Neural cell (in vitro differentiated cells): ENCODE results near the gene IFFO2. TPM values are rescaled to one million over a fixed set of nuclear protein-coding genes. Genes with fewer than 3 reads are reported as not detected.

ENCODE experiments used
- H2AFZ ChIP-seq: fragments of 200-600, 300-800 bp; sonication (generic), shearing (Covaris generic); 2 replicates; pipeline ENCODE4 v1.6.0; 2014; ENCODE audit warnings: low read depth, mild to moderate bottlenecking, antibody characterized with exemption, low read length, moderate library complexity
- H3F3A ChIP-seq: fragments of 200-600 bp; shearing (Covaris generic); 2 replicates; pipeline ENCODE4 v1.6.1; 2016; ENCODE audit warnings: mild to moderate bottlenecking, moderate library complexity, mixed read lengths, antibody characterized with exemption, low read length; ENCODE audit not compliant: insufficient read depth, poor library complexity, severe bottlenecking
- H3K27ac ChIP-seq: fragments of 200-600, 300-800 bp; sonication (generic), shearing (Covaris generic); 2 replicates; pipeline ENCODE4 v1.5.1; 2014; ENCODE audit warnings: mild to moderate bottlenecking, low read length, moderate library complexity
- H3K27me3 ChIP-seq: fragments of 300-800, 200-600 bp; sonication (generic), shearing (Covaris generic); 2 replicates; pipeline ENCODE4 v1.6.0; 2014; ENCODE audit warnings: mild to moderate bottlenecking, low read depth, low read length, moderate library complexity; ENCODE audit not compliant: insufficient read depth
- H3K36me3 ChIP-seq: fragments of 300-800, 200-600 bp; sonication (generic), shearing (Covaris generic); 2 replicates; pipeline ENCODE4 v1.5.1; 2014; ENCODE audit warnings: mild to moderate bottlenecking, antibody characterized with exemption, low read length, moderate library complexity; ENCODE audit not compliant: insufficient read depth
- H3K4me2 ChIP-seq: fragments of 300-800, 200-600 bp; sonication (generic), shearing (Covaris generic); 2 replicates; pipeline ENCODE4 v1.6.0; 2014; ENCODE audit warnings: mild to moderate bottlenecking, low read length
- H3K4me3 ChIP-seq: fragments of 300-800, 200-600 bp; sonication (generic), shearing (Covaris generic); 2 replicates; pipeline ENCODE4 v1.5.1; 2014; ENCODE audit warnings: mild to moderate bottlenecking, low read length, moderate library complexity
- H3K79me2 ChIP-seq: fragments of 200-600 bp; shearing (Covaris generic); replicated peaks from 2 replicates; pipeline ENCODE4 v1.6.0; 2014; ENCODE audit warnings: mild to moderate bottlenecking, low read length, moderate library complexity; ENCODE audit not compliant: insufficient read depth
- H3K9ac ChIP-seq: fragments of 300-800, 200-600 bp; sonication (generic), shearing (Covaris generic); 2 replicates; pipeline ENCODE4 v1.6.1; 2016; ENCODE audit warnings: mild to moderate bottlenecking, low read length, mixed read lengths
- H3K9me2 ChIP-seq: fragments of 200-600 bp; shearing (Covaris generic); 2 replicates; pipeline ENCODE4 v1.6.1; 2016; ENCODE audit warnings: mild to moderate bottlenecking, low read length, mixed read lengths; ENCODE audit not compliant: insufficient read depth
- H3K9me3 ChIP-seq: fragments of 200-600, 300-800 bp; sonication (generic), shearing (Covaris generic); 2 replicates; pipeline ENCODE4 v1.6.1; 2016; ENCODE audit warnings: mild to moderate bottlenecking, mixed run types, low read length, moderate library complexity, mixed read lengths
- H4K20me1 ChIP-seq: fragments of 200-600 bp; shearing (Covaris generic); 2 replicates; pipeline ENCODE4 v1.6.1; 2016; ENCODE audit warnings: mild to moderate bottlenecking, mixed run types; ENCODE audit not compliant: insufficient read depth
- CTCF ChIP-seq: fragments of 450-650 bp; IDR thresholded peaks from 2 replicates; pipeline ENCODE4 v1.5.1; 2014; ENCODE audit warnings: antibody characterized with exemption, mild to moderate bottlenecking, moderate library complexity; ENCODE audit not compliant: poor library complexity, severe bottlenecking
- EP300 ChIP-seq: fragments of 450-650 bp; conservative IDR thresholded peaks from 2 replicates; pipeline ENCODE4 v1.6.1; 2014; ENCODE audit warnings: antibody characterized with exemption, mild to moderate bottlenecking, moderate library complexity; ENCODE audit not compliant: poor library complexity, severe bottlenecking
- EZH2 ChIP-seq: fragments of 200-600, 300-800 bp; shearing (Covaris generic), sonication (generic); IDR thresholded peaks from 2 replicates; pipeline ENCODE4 v1.6.1; 2014; ENCODE audit warnings: antibody characterized with exemption, low read length, borderline replicate concordance, mild to moderate bottlenecking; ENCODE audit not compliant: insufficient read depth, poor library complexity, severe bottlenecking
- MXI1 ChIP-seq: fragments of 450-650 bp; conservative IDR thresholded peaks from 2 replicates; pipeline ENCODE4 v1.6.1; 2014; ENCODE audit warnings: antibody characterized with exemption, mild to moderate bottlenecking; ENCODE audit not compliant: poor library complexity, severe bottlenecking
- POLR2AphosphoS5 ChIP-seq: IDR thresholded peaks from 2 replicates; pipeline ENCODE4 v1.6.1; 2012
- RAD21 ChIP-seq: fragments of 450-650 bp; conservative IDR thresholded peaks from 2 replicates; pipeline ENCODE4 v1.6.1; 2014; ENCODE audit warnings: antibody characterized with exemption, mild to moderate bottlenecking, moderate library complexity
- REST ChIP-seq: IDR thresholded peaks from 2 replicates; pipeline ENCODE4 v1.6.1; 2012; ENCODE audit warnings: borderline replicate concordance
- SMC3 ChIP-seq: fragments of 450-650 bp; conservative IDR thresholded peaks from 2 replicates; pipeline ENCODE4 v1.6.1; 2014; ENCODE audit warnings: antibody characterized with exemption, mild to moderate bottlenecking, moderate library complexity; ENCODE audit not compliant: poor library complexity
- TAF1 ChIP-seq: IDR thresholded peaks from 2 replicates; pipeline ENCODE4 v1.6.1; 2012; ENCODE audit warnings: low read depth
- polyA plus RNA-seq: library from polyadenylated mRNA; depleted of rRNA; stranded (reverse); fragments of >200 nt; gene quantifications from 2 replicates; pipeline ENCODE4 v1.2.3, GENCODE V29; 2014

IFFO2 gene
- polyA plus RNA-seq, 1 donor from 2014 or later, result 2.6 TPM

GRCh38 chr1:18919197-18919905, 37.1 kb downstream of the IFFO2 start:
- TF ChIP-seq CTCF (no peak), EP300 (no peak), RAD21 (no peak), POLR2AphosphoS5 (no peak), REST (no peak), MXI1 (no peak), EZH2 (no peak), TAF1 (no peak), SMC3 (no peak)
- Histone ChIP-seq H3K4me3 (no peak overlapping the region), H3K9me3 (no peaks in the 10 kb centered on the region), H4K20me1 (no peaks in the 10 kb centered on the region), H3K27me3 (no peaks in the 10 kb centered on the region), H3K36me3 (no peaks in the 10 kb centered on the region), H2AFZ (no peak overlapping the region), H3K27ac (no peak overlapping the region), H3F3A (no peaks in the 10 kb centered on the region), H3K79me2 (no peaks in the 10 kb centered on the region), H3K9me2 (no peaks in the 10 kb centered on the region), H3K4me2 (no peak overlapping the region), H3K9ac (no peak overlapping the region)

- Histone ChIP-seq H3K9me3 (no peaks in the 10 kb centered on the region), H2AFZ (no peak overlapping the region), H3K27ac (no peak overlapping the region), H3K9ac (no peak overlapping the region), H3F3A (no peaks in the 10 kb centered on the region), H3K79me2 (no peaks in the 10 kb centered on the region), H3K27me3 (no peaks in the 10 kb centered on the region), H3K4me2 (no peak overlapping the region), H3K36me3 (no peaks in the 10 kb centered on the region), H3K4me3 (no peak overlapping the region), H3K9me2 (no peaks in the 10 kb centered on the region), H4K20me1 (no peaks in the 10 kb centered on the region)
- no peak for TF ChIP-seq TAF1
- TF ChIP-seq MXI1, result no peak
- no peak for TF ChIP-seq CTCF
- no peak for TF ChIP-seq POLR2AphosphoS5
- no peak for TF ChIP-seq REST
- no peak for TF ChIP-seq EZH2
- no peak for TF ChIP-seq SMC3
- no peak for TF ChIP-seq RAD21
- TF ChIP-seq EP300, result no peak
These were observed 38.1 kb downstream of the IFFO2 start for GRCh38 chr1:18918417-18918816.
